ENCODE measurements around the gene DYNLT3. TPM values are rescaled to one million over a fixed set of nuclear protein-coding genes. Genes with fewer than 3 reads are reported as not detected.

The DYNLT3 gene
- polyA plus RNA-seq, 1 experiment: 11.3 TPM

- Histone ChIP-seq H3K4me3 (ENCODE audit: low read depth, low read length) (no peak overlapping the region), H3K27me3 (ENCODE audit: control insufficient read depth, insufficient read depth, low read length) (no peaks in the 10 kb centered on the region), H3K36me3 (ENCODE audit: control insufficient read depth, insufficient read depth, low read length) (no peaks in the 10 kb centered on the region)
- ChIA-PET CTCF (no interaction called here), POLR2A (no interaction called here)
- TF ChIP-seq, protein P1, sequence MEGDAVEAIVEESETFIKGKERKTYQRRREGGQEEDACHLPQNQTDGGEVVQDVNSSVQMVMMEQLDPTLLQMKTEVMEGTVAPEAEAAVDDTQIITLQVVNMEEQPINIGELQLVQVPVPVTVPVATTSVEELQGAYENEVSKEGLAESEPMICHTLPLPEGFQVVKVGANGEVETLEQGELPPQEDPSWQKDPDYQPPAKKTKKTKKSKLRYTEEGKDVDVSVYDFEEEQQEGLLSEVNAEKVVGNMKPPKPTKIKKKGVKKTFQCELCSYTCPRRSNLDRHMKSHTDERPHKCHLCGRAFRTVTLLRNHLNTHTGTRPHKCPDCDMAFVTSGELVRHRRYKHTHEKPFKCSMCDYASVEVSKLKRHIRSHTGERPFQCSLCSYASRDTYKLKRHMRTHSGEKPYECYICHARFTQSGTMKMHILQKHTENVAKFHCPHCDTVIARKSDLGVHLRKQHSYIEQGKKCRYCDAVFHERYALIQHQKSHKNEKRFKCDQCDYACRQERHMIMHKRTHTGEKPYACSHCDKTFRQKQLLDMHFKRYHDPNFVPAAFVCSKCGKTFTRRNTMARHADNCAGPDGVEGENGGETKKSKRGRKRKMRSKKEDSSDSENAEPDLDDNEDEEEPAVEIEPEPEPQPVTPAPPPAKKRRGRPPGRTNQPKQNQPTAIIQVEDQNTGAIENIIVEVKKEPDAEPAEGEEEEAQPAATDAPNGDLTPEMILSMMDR (IDR thresholded peaks at IDR 0.05; ENCODE audit: insufficient read depth, low read depth, low read length): no peak
- no peak for DNase-seq (ENCODE audit: low read depth)
Observed at GRCh38 chrX:37800717-37801116, 46.7 kb downstream of the DYNLT3 start.

- CTCF ChIA-PET: no interaction called here
- H3K27me3 ChIP-seq (ENCODE audit: control insufficient read depth, insufficient read depth, low read length): no peaks in the 10 kb centered on the region
- H3K4me3 ChIP-seq (ENCODE audit: low read depth, low read length): no peak overlapping the region
- DNase-seq (ENCODE audit: low read depth): no peak
- TF ChIP-seq, protein P1 (IDR thresholded peaks at IDR 0.05; ENCODE audit: insufficient read depth, low read depth, low read length): no peak
- no peaks in the 10 kb centered on the region for H3K36me3 ChIP-seq (ENCODE audit: control insufficient read depth, insufficient read depth, low read length)
- POLR2A ChIA-PET: no interaction called here
Observed at GRCh38 chrX:37799936-37800335, 47.4 kb downstream of the DYNLT3 start.

- H3K27me3 ChIP-seq (ENCODE audit: control insufficient read depth, insufficient read depth, low read length): no peaks in the 10 kb centered on the region
- ChIA-PET POLR2A (no interaction called here), CTCF (no interaction called here)
- TF ChIP-seq, protein P1 (IDR thresholded peaks at IDR 0.05; ENCODE audit: insufficient read depth, low read depth, low read length): no peak
- H3K4me3 ChIP-seq (ENCODE audit: low read depth, low read length): no peak overlapping the region
- no peaks in the 10 kb centered on the region for H3K36me3 ChIP-seq (ENCODE audit: control insufficient read depth, insufficient read depth, low read length)
- DNase-seq (ENCODE audit: low read depth): no peak
Observed at GRCh38 chrX:37796805-37797204, 50.6 kb downstream of the DYNLT3 start.

DNA sequence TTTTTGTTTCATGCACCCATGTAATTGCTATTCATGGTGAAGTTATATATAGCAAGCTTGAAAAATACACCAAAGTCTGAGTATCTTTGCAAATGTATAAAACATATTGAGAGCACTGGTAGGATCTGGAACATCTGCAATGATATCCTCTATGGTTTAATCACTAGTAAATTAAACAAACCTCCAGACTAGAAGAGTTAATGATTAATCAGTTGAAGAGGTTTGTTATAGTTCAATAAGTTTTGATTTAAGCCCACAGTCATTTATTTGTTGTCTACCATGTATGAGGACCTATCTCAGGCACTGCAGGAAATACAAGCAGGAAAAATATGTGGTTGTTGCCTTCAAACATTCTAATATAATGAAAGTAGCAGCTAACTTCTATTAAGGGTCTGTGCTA, 51.1 kb downstream of the DYNLT3 start:
- ChIA-PET POLR2A (no interaction called here), CTCF (no interaction called here)
- Histone ChIP-seq H3K4me3 (ENCODE audit: low read depth, low read length) (no peak overlapping the region), H3K36me3 (ENCODE audit: control insufficient read depth, insufficient read depth, low read length) (no peaks in the 10 kb centered on the region), H3K27me3 (ENCODE audit: control insufficient read depth, insufficient read depth, low read length) (no peaks in the 10 kb centered on the region)
- DNase-seq (ENCODE audit: low read depth): no peak
- TF ChIP-seq, protein P1 (IDR thresholded peaks at IDR 0.05; ENCODE audit: insufficient read depth, low read depth, low read length): no peak

Small RNA genes lying within 50 kb of the gene (small RNA-seq; reads per million reads assigned to genes)
- not detected for gene RNU6-49P (ENCODE audit: insufficient read length, low read depth, low replicate concordance)

Other genes with a start within 250 kb of the DYNLT3 start
- gene XK, start 161.8 kb downstream of the DYNLT3 start, polyA plus RNA-seq (2011; rRNA removed): not detected in 2 replicates
- not detected in 2 replicates for gene CYBB, start 67.5 kb downstream of the DYNLT3 start, polyA plus RNA-seq (2011; rRNA removed)
- gene SYTL5, start 159.0 kb upstream of the DYNLT3 start, polyA plus RNA-seq (2011; rRNA removed): 0.48 and 0.64 TPM in 2 replicates

All from BJ (cell line).